ENCODE data around the gene AFTPH. TPM values are rescaled to one million over a fixed set of nuclear protein-coding genes. Genes with fewer than 3 reads are reported as not detected.

AFTPH gene
- total RNA-seq, 1 donor from 2014 or later: 33.4 TPM

DNA sequence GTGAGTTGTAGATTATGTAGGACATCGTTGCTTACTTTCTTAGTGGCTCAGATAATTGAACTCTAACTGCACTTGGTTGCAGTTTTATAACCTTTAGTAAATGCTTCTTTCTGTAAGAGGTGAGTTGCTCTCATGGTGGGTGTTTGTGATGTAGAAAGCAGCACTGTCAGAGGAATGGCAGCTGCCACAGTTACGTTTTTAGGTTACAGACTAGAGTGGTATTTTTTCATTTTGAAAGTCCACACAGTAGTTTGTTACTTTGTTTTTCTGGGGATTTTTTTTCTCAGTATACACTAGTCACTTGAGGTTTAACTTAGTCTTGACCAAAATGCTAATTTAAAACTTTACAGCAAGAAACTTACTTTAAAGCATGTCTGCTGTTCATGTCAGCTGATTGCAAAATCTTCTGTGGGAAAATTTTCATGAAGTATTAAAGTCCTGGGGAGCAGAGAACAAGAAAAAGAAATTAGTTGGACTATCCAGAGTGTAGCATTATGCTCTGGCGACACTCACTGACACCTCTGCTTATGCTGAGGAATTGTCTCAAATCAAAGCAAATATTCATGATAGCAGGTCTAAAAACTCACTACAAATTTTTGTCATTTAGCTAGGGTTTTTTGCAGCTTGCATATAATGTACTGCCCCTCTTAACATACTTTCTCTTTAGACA lies 14.8 kb downstream of the AFTPH start:
- intact Hi-C loops (cut with DNase I): no loop called here
- Histone ChIP-seq H3K36me3 (no peaks in the 10 kb centered on the region), H3K27ac (no peak overlapping the region), H3K27me3 (no peaks in the 10 kb centered on the region), H3K9me3 (no peaks in the 10 kb centered on the region), H3K4me3 (no peak overlapping the region), H3K4me1 (peaks cover 26% of the 10 kb centered on the region)
- no peak for DNase-seq (ENCODE audit: extremely low spot score in 2 of 2)
- TF ChIP-seq POLR2A (IDR thresholded peaks at IDR 0.05) (no peak), POLR2AphosphoS5 (IDR thresholded peaks at IDR 0.05; ENCODE audit: insufficient read depth in 1 of 2, low read depth in 1 of 2) (no peak)
- TF ChIP-seq, protein P1, sequence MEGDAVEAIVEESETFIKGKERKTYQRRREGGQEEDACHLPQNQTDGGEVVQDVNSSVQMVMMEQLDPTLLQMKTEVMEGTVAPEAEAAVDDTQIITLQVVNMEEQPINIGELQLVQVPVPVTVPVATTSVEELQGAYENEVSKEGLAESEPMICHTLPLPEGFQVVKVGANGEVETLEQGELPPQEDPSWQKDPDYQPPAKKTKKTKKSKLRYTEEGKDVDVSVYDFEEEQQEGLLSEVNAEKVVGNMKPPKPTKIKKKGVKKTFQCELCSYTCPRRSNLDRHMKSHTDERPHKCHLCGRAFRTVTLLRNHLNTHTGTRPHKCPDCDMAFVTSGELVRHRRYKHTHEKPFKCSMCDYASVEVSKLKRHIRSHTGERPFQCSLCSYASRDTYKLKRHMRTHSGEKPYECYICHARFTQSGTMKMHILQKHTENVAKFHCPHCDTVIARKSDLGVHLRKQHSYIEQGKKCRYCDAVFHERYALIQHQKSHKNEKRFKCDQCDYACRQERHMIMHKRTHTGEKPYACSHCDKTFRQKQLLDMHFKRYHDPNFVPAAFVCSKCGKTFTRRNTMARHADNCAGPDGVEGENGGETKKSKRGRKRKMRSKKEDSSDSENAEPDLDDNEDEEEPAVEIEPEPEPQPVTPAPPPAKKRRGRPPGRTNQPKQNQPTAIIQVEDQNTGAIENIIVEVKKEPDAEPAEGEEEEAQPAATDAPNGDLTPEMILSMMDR (IDR thresholded peaks at IDR 0.05): no peak

DNA sequence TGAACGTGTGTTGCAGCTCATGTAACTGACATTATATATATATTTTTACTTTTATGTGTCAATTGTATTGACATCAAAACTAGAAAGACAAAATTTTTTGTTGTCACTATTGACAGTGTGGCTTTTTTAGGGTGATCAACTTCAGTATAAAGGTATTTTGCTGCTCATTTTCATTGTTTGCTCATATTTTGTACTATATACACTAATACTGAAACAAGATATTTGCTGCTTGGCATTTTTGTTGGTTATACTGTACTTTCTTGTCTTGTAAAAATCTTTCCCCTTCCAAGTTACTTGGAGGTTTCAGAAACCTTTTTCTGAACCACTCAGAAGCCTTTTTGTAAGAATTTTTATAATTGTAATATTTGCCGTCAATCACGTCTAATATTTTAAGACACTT lies 16.5 kb downstream of the AFTPH start:
- Histone ChIP-seq H3K9me3 (no peaks in the 10 kb centered on the region), H3K27ac (no peak overlapping the region), H3K27me3 (no peaks in the 10 kb centered on the region), H3K4me3 (no peak overlapping the region), H3K36me3 (no peaks in the 10 kb centered on the region), H3K4me1 (peaks cover 16% of the 10 kb centered on the region)
- TF ChIP-seq POLR2A (IDR thresholded peaks at IDR 0.05): no peak
- no peak for TF ChIP-seq POLR2AphosphoS5 (IDR thresholded peaks at IDR 0.05; ENCODE audit: insufficient read depth in 1 of 2, low read depth in 1 of 2)
- TF ChIP-seq, protein P1 (IDR thresholded peaks at IDR 0.05): no peak
- DNase-seq (ENCODE audit: extremely low spot score in 2 of 2): no peak
- intact Hi-C loops (cut with DNase I): no loop called here

DNA sequence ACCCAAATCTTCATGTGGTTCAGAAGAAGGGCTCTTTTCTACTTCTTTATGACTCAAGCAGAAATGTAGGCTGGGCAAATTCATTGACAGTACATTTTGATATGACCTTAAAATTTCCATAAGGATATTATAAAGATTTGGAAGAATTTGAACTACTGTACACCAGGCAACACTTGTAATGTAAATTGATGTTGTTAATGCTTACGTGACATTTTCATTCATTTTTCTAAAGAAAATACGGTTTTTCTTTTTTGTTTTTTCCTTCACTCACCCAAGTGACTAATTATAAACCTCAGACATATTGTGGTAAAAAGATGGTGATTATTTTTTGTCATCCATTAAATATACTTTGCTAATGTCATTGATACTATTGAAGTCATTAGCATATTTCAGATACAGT lies 17.4 kb downstream of the AFTPH start:
- no peak for DNase-seq (ENCODE audit: extremely low spot score in 2 of 2)
- no peak overlapping the region for H3K27ac ChIP-seq
- intact Hi-C loops (cut with DNase I): no loop called here
- no peaks in the 10 kb centered on the region for H3K36me3 ChIP-seq
- H3K9me3 ChIP-seq: no peaks in the 10 kb centered on the region
- no peak overlapping the region for H3K4me3 ChIP-seq
- H3K4me1 ChIP-seq: peaks cover 13% of the 10 kb centered on the region
- TF ChIP-seq, protein P1 (IDR thresholded peaks at IDR 0.05): no peak
- TF ChIP-seq POLR2A (IDR thresholded peaks at IDR 0.05) (no peak), POLR2AphosphoS5 (IDR thresholded peaks at IDR 0.05; ENCODE audit: insufficient read depth in 1 of 2, low read depth in 1 of 2) (no peak)
- H3K27me3 ChIP-seq: no peaks in the 10 kb centered on the region

DNA sequence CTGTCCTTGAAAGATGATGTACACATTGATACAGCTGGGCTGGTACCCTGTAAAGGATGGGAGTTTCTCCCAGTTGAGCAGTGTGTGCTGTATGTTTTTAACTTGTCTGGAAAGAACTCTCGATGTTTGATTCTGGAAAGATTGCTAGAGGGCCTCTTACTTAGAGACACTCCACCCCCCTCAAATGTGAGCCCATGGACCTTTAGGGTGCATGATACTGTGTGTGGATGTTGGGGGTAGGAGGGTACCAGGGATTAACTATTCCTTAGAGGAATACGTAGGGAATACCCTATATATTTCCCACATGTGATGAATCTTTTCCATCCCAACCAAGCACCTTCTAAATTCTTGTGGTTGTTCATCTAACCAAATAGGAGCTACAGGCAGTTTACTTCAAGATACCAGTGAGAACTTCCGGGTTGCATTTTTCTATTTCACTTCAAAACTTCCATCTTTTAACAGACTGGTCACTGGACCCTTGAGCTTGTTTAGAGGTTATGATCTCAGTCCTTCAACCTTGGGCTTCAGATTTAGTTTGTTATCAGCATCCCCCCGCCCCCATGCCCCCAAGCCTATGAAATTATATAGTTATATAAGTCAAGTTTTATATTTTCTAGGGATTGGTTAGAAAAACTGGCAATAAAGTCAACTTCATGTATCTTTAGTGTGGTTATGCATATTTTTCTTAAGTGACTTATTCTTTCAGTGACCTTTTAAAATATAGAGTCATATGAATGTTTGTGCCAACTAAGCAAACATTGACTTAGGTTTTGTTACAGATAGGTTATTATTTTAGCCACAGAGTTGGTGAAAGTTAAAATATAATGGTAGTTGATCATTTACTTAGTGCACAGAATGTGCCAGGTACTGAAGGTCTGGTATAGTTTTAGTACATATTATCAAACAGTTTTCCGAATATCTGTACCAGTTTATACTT lies 18.2 kb downstream of the AFTPH start:
- Histone ChIP-seq H3K27ac (no peak overlapping the region), H3K4me1 (peaks cover 13% of the 10 kb centered on the region), H3K27me3 (no peaks in the 10 kb centered on the region), H3K36me3 (no peaks in the 10 kb centered on the region), H3K4me3 (no peak overlapping the region), H3K9me3 (no peaks in the 10 kb centered on the region)
- intact Hi-C loops (cut with DNase I): no loop called here
- no peak for DNase-seq (ENCODE audit: extremely low spot score in 2 of 2)
- TF ChIP-seq POLR2A (IDR thresholded peaks at IDR 0.05) (no peak), POLR2AphosphoS5 (IDR thresholded peaks at IDR 0.05; ENCODE audit: insufficient read depth in 1 of 2, low read depth in 1 of 2) (no peak)
- TF ChIP-seq, protein P1 (IDR thresholded peaks at IDR 0.05): no peak

Data from vagina (tissue), 2 donors.